ENCODE measurements around the gene HYI. TPM values are rescaled to one million over a fixed set of nuclear protein-coding genes. Genes with fewer than 3 reads are reported as not detected.

The HYI gene
- total and polyA plus RNA-seq, 2 of the 8 experiments (the other 6 are each of a cell fraction or from before 2014, with no cell fraction given): 14.4 to 17.7 TPM

GRCh38 chr1:43449708-43450069, 4.0 kb downstream of the HYI start:
- H3K23ac ChIP-seq (ENCODE audit: insufficient read length): no peak overlapping the region
- no peak overlapping the region for H4K5ac ChIP-seq (ENCODE audit: insufficient read length, low read depth, low read length)
- H3K4ac ChIP-seq (replicated peaks; ENCODE audit: insufficient read length, low read depth, low read length): no peak overlapping the region
- peaks cover 10% of the 10 kb centered on the region; the same call in 1 of the 2 replicates for H3K23me2 ChIP-seq (ENCODE audit: low read depth, low read length)
- peaks cover 3 to 6% (median 4%) of the 10 kb centered on the region in 4 experiments; a peak in 5 of 7 replicates for H3K4me1 ChIP-seq (replicated peaks in 1 of 4; ENCODE audit: control insufficient read depth in 3 of 4, insufficient read depth in 4 of 4, low read length in 3 of 4)
- no peak overlapping the region for H2BK120ac ChIP-seq (replicated peaks; ENCODE audit: low read depth, low read length)
- H3K79me2 ChIP-seq (ENCODE audit: control insufficient read depth in 1 of 2, insufficient read depth in 2 of 2, low read length in 2 of 2): no peaks in the 10 kb centered on the region
- H4K91ac ChIP-seq (replicated peaks; ENCODE audit: insufficient read length, low read length): no peak overlapping the region
- H2AK5ac ChIP-seq (ENCODE audit: low read depth, low read length): no peak overlapping the region
- H3K4me3 ChIP-seq (ENCODE audit: extremely low read depth in 1 of 4, insufficient read depth in 2 of 4, low read depth in 3 of 4, low read length in 4 of 4): no peak overlapping the region
- H3K79me1 ChIP-seq (ENCODE audit: low read depth, low read length): no peaks in the 10 kb centered on the region
- H3K56ac ChIP-seq (replicated peaks; ENCODE audit: insufficient read length, low read depth, low read length): no peak overlapping the region
- H2BK20ac ChIP-seq (ENCODE audit: low read length): no peak overlapping the region; the same call in 1 of the 2 replicates
- FAIRE-seq (no peak), DNase-seq (ENCODE audit: low read depth in 1 of 2, low spot score in 2 of 2) (no peak)
- H4K8ac ChIP-seq (ENCODE audit: extremely low read depth, insufficient read depth, low read length): no peak overlapping the region
- H4K20me1 ChIP-seq (replicated peaks in 1 of 2; ENCODE audit: control insufficient read depth in 1 of 2, insufficient read depth in 2 of 2, low read length in 2 of 2): peaks cover 0 to 10% of the 10 kb centered on the region in 2 experiments
- CTCF ChIA-PET (ENCODE audit: partially characterized antibody): interaction anchor here (1.2 kb wide), 1 partner anchor 15 kb away, joined by 3 read pairs; no protein-coding TSS in a partner anchor
- no peak overlapping the region for H3K18ac ChIP-seq (ENCODE audit: extremely low read depth, low read length)
- H3K27ac ChIP-seq (ENCODE audit: low read depth, low read length): no peak overlapping the region
- H2AFZ ChIP-seq (ENCODE audit: low read length): no peak overlapping the region
- H3K9ac ChIP-seq (replicated peaks in 1 of 4; ENCODE audit: extremely low read depth in 1 of 4, low read depth in 3 of 4, low read length in 3 of 4): no peak overlapping the region
- TF ChIP-seq EZH2 (IDR thresholded peaks at IDR 0.05; ENCODE audit: low read depth, low read length, severe bottlenecking) (no peak), SUZ12 (IDR thresholded peaks at IDR 0.05; ENCODE audit: low read length) (no peak), USF2 (IDR thresholded peaks at IDR 0.05; ENCODE audit: low read length) (no peak)
- 86% methylated on average over 5 of the region's 5 CpGs; no CpG with 5 or more reads in 1 of the 2 experiments for WGBS, 2 experiments (ENCODE audit: extremely low coverage in 1 of 2, insufficient coverage in 1 of 2, insufficient read length in 1 of 2, insufficient replicate concordance in 2 of 2, low coverage in 1 of 2, low lambda C conversion rate in 2 of 2, missing lambda C conversion rate in 1 of 2)
- no peaks in the 10 kb centered on the region; a peak in 1 of 7 replicates for H3K27me3 ChIP-seq (replicated peaks in 1 of 4; ENCODE audit: control insufficient read depth in 3 of 4, extremely low read depth in 1 of 4, insufficient read depth in 3 of 4, low read length in 3 of 4)
- no peak overlapping the region for H3K4me2 ChIP-seq (ENCODE audit: insufficient read depth in 1 of 2, low read depth in 2 of 2, low read length in 2 of 2)
- no peak overlapping the region for H2BK5ac ChIP-seq (ENCODE audit: low read depth, low read length)
- no peak overlapping the region for H2BK15ac ChIP-seq (ENCODE audit: low read length)
- no peak overlapping the region for H2BK12ac ChIP-seq (ENCODE audit: low read depth, low read length)
- H3K36me3 ChIP-seq (ENCODE audit: control insufficient read depth in 2 of 4, insufficient read depth in 4 of 4, low read length in 3 of 4): peaks cover 11 to 41% (median 21%) of the 10 kb centered on the region in 4 experiments; a peak in 6 of 8 replicates
- no peak overlapping the region for H3K14ac ChIP-seq (ENCODE audit: insufficient read length)
- H3K9me3 ChIP-seq (ENCODE audit: insufficient read depth in 2 of 2, low read depth in 1 of 2, low read length in 1 of 2): no peaks in the 10 kb centered on the region
- POLR2A ChIA-PET (ENCODE audit: partially characterized antibody): interaction anchor here (0.7 to 1.2 kb wide), 2 partner anchors 9 to 120 kb away, joined by 3 to 4 read pairs; no protein-coding TSS in a partner anchor
